H9 (cell line): ENCODE results near the gene DCUN1D2. TPM values are rescaled to one million over a fixed set of nuclear protein-coding genes. Genes with fewer than 3 reads are reported as not detected.

Experiments
- DNase-seq: peaks from one replicate; pipeline ENCODE4 v3.0.0-alpha.2; 2017
- H2AFZ ChIP-seq: one replicate; pipeline ENCODE4 v1.6.1; 2013; ENCODE audit warnings: mild to moderate bottlenecking, low read length, control low read depth, moderate library complexity
- H2AK5ac ChIP-seq: 2 replicates; pipeline ENCODE4 v1.6.1; 2013; ENCODE audit warnings: low read length, control low read depth, mixed read lengths; ENCODE audit not compliant: insufficient read length
- H2BK120ac ChIP-seq: one replicate; pipeline ENCODE4 v1.6.1; 2013; ENCODE audit warnings: low read depth, mild to moderate bottlenecking, low read length, control low read depth, inconsistent platforms; ENCODE audit not compliant: poor library complexity, severe bottlenecking
- H2BK12ac ChIP-seq: 2 replicates; pipeline ENCODE4 v1.6.1; 2013; ENCODE audit warnings: low read length, control low read depth, mixed read lengths, low read depth; ENCODE audit not compliant: insufficient read length
- H2BK15ac ChIP-seq: 2 replicates; pipeline ENCODE4 v1.6.1; 2013; ENCODE audit warnings: low read depth, low read length, control low read depth
- H2BK20ac ChIP-seq: one replicate; pipeline ENCODE4 v1.6.1; 2013; ENCODE audit warnings: low read depth, mild to moderate bottlenecking, low read length, control low read depth, inconsistent platforms; ENCODE audit not compliant: poor library complexity, severe bottlenecking
- H2BK5ac ChIP-seq: 2 replicates; pipeline ENCODE4 v1.6.1; 2013; ENCODE audit warnings: low read length, control low read depth, mixed read lengths; ENCODE audit not compliant: insufficient read length
- H3K14ac ChIP-seq: 2 replicates; pipeline ENCODE4 v1.6.1; 2013; ENCODE audit warnings: low read length, control low read depth; ENCODE audit not compliant: insufficient read depth
- H3K18ac ChIP-seq: 2 replicates; pipeline ENCODE4 v1.6.1; 2013; ENCODE audit warnings: low read depth, mild to moderate bottlenecking, mixed read lengths, low read length, control low read depth; ENCODE audit not compliant: insufficient read length
- H3K23ac ChIP-seq: 2 replicates; pipeline ENCODE4 v1.6.1; 2013; ENCODE audit warnings: low read length, control low read depth, mixed read lengths, low read depth; ENCODE audit not compliant: insufficient read length
- H3K23me2 ChIP-seq: 2 replicates; pipeline ENCODE4 v1.6.1; 2013; ENCODE audit warnings: low read depth, mild to moderate bottlenecking, mixed read lengths, low read length, control low read depth; ENCODE audit not compliant: insufficient read length, poor library complexity, severe bottlenecking
- H3K27ac ChIP-seq: 2 replicates; pipeline ENCODE4 v1.5.1; 2013; ENCODE audit warnings: low read length, control low read depth, mixed read lengths, low read depth; ENCODE audit not compliant: insufficient read length
- H3K27me3 ChIP-seq: 2 replicates; pipeline ENCODE4 v1.6.1; 2013; ENCODE audit warnings: low read length, control low read depth, inconsistent platforms; ENCODE audit not compliant: insufficient read depth
- H3K4ac ChIP-seq: 2 replicates; pipeline ENCODE4 v1.6.1; 2013; ENCODE audit warnings: low read depth, mild to moderate bottlenecking, control low read depth, inconsistent platforms, low read length, moderate library complexity
- H3K4me1 ChIP-seq: 2 replicates; pipeline ENCODE4 v1.6.1; 2013; ENCODE audit warnings: low read length, control low read depth, inconsistent platforms; ENCODE audit not compliant: insufficient read depth
- H3K4me2 ChIP-seq: 2 replicates; pipeline ENCODE4 v1.6.1; 2013; ENCODE audit warnings: low read length, control low read depth, mixed read lengths; ENCODE audit not compliant: insufficient read length, insufficient read depth
- H3K56ac ChIP-seq: 2 replicates; pipeline ENCODE4 v1.6.1; 2013; ENCODE audit warnings: low read depth, mild to moderate bottlenecking, mixed read lengths, low read length, control low read depth; ENCODE audit not compliant: insufficient read length
- H3K79me1 ChIP-seq: 2 replicates; pipeline ENCODE4 v1.6.1; 2013; ENCODE audit warnings: low read depth, mild to moderate bottlenecking, moderate library complexity, low read length, control low read depth, inconsistent platforms; ENCODE audit not compliant: insufficient read depth, poor library complexity, severe bottlenecking
- H3K79me2 ChIP-seq: 2 replicates; pipeline ENCODE4 v1.6.1; 2013; ENCODE audit warnings: low read length, control low read depth, inconsistent platforms; ENCODE audit not compliant: insufficient read depth
- H3K9ac ChIP-seq: 2 replicates; pipeline ENCODE4 v1.6.1; 2013; ENCODE audit warnings: low read length, control low read depth, mixed read lengths; ENCODE audit not compliant: insufficient read length; ENCODE audit errors: extremely low read depth
- H3K9me3 ChIP-seq: one replicate; pipeline ENCODE4 v1.6.1; 2013; ENCODE audit warnings: low read depth, low read length, inconsistent platforms; ENCODE audit not compliant: control insufficient read depth
- H3T11ph ChIP-seq: one replicate; pipeline ENCODE4 v1.6.1; 2013; ENCODE audit warnings: mild to moderate bottlenecking, low read length, control low read depth, inconsistent platforms
- H4K20me1 ChIP-seq: one replicate; pipeline ENCODE4 v1.6.1; 2013; ENCODE audit not compliant: control insufficient read depth, insufficient read length, insufficient read depth
- H4K5ac ChIP-seq: 2 replicates; pipeline ENCODE4 v1.6.1; 2013; ENCODE audit warnings: low read depth, mild to moderate bottlenecking, mixed read lengths, low read length, control low read depth; ENCODE audit not compliant: insufficient read length
- H4K8ac ChIP-seq: replicated peaks from 2 replicates; pipeline ENCODE4 v1.6.1; 2013; ENCODE audit warnings: low read length, control low read depth, mixed read lengths, low read depth; ENCODE audit not compliant: insufficient read length
- H4K91ac ChIP-seq: 2 replicates; pipeline ENCODE4 v1.6.1; 2013; ENCODE audit warnings: low read depth, mild to moderate bottlenecking, moderate library complexity, mixed read lengths, low read length, control low read depth; ENCODE audit not compliant: insufficient read length
- H3K27ac Mint-ChIP-seq, 3 experiments: 2 replicates in 2 of 3; 3 replicates in 1 of 3; pipeline ENCODE4 v1.8.0; 2020 to 2021; ENCODE audit warnings: mixed read lengths in 3 of 3, mild to moderate bottlenecking in 1 of 3, moderate library complexity in 1 of 3
- H3K27me3 Mint-ChIP-seq: 2 replicates; pipeline ENCODE4 v1.8.0; 2021; ENCODE audit warnings: low read depth, mild to moderate bottlenecking, moderate library complexity, mixed read lengths
- H3K36me3 Mint-ChIP-seq, 3 experiments: 2 replicates in 2 of 3; 3 replicates in 1 of 3; pipeline ENCODE4 v1.8.0; 2020 to 2021; ENCODE audit warnings: low read depth in 3 of 3, mixed read lengths in 3 of 3; ENCODE audit not compliant: insufficient read depth in 1 of 3
- H3K4me1 Mint-ChIP-seq, 2 experiments: 2 replicates each; pipeline ENCODE4 v1.8.0; 2020; ENCODE audit warnings: mixed read lengths in 2 of 2
- H3K4me3 Mint-ChIP-seq, 2 experiments: 2 replicates in 1 of 2; 3 replicates in 1 of 2; pipeline ENCODE4 v1.8.0; 2020 to 2021; ENCODE audit warnings: mild to moderate bottlenecking in 2 of 2, mixed read lengths in 2 of 2, moderate library complexity in 1 of 2
- H3K9me3 Mint-ChIP-seq, 2 experiments: 2 replicates in 1 of 2; 3 replicates in 1 of 2; pipeline ENCODE4 v1.8.0; 2020; ENCODE audit warnings: mild to moderate bottlenecking in 2 of 2, mixed read lengths in 2 of 2, moderate library complexity in 1 of 2
- CTCF ChIP-seq: fragments of 200-600 bp; sonication (generic); conservative IDR thresholded peaks from 3 replicates; pipeline ENCODE4 v1.8.0; 2021; ENCODE audit warnings: antibody characterized with exemption, mild to moderate bottlenecking
- WGBS: extraction: QIAGEN DNeasy Blood & Tissue Kit; methylation state at CpG from one replicate; pipeline ENCODE4 v1.1.7; 2013; ENCODE audit warnings: missing lambda C conversion rate, low lambda C conversion rate, mixed read lengths; ENCODE audit not compliant: insufficient read length; ENCODE audit errors: extremely low coverage; 5-methylcytosine and 5-hydroxymethylcytosine counted together
- total RNA-seq: library from RNA; stranded (reverse); gene quantifications from 2 replicates; pipeline ENCODE4 v1.2.1, GENCODE V29; 2021

Gene DCUN1D2
- total RNA-seq, 1 experiment from 2014 or later = 36.8 TPM

- Histone ChIP-seq H4K91ac (no peak overlapping the region), H2BK20ac (no peak overlapping the region), H3K27me3 (no peaks in the 10 kb centered on the region), H3K79me2 (peaks cover 27% of the 10 kb centered on the region; the same call in 1 of the 2 replicates), H2AK5ac (no peak overlapping the region), H2BK5ac (no peak overlapping the region), H3K23me2 (peaks cover 23% of the 10 kb centered on the region), H3K23ac (no peak overlapping the region), H3K18ac (no peak overlapping the region), H3K4me2 (peak overlapping the region; percentile 66), H2AFZ (no peak overlapping the region), H2BK12ac (no peak overlapping the region), H3K27ac (no peak overlapping the region), H3K14ac (peak overlapping the region; percentile 16; the same call in 1 of the 2 replicates), H3K9ac (peak overlapping the region; percentile 46), H4K5ac (no peak overlapping the region), H3K79me1 (no peaks in the 10 kb centered on the region), H2BK15ac (no peak overlapping the region), H2BK120ac (no peak overlapping the region), H3K4me1 (peaks cover 6% of the 10 kb centered on the region; the same call in 1 of the 2 replicates), H3K4ac (no peak overlapping the region), H3T11ph (no peak overlapping the region), H4K8ac (no peak overlapping the region), H3K56ac (no peak overlapping the region), H3K9me3 (no peaks in the 10 kb centered on the region), H4K20me1 (no peaks in the 10 kb centered on the region)
- H3K4me1 Mint-ChIP-seq = peaks cover 74 to 76% of the 10 kb centered on the region in 2 experiments
- H3K27me3 Mint-ChIP-seq = no peaks in the 10 kb centered on the region
- no CpG with 5 or more reads among the region's 22 CpGs for WGBS
- no peak for TF ChIP-seq CTCF
- peaks cover 0 to 2% of the 10 kb centered on the region in 2 experiments; a peak in 3 of 5 replicates for H3K9me3 Mint-ChIP-seq
- no peak overlapping the region; a peak in 1 of 7 replicates for H3K27ac Mint-ChIP-seq
- H3K4me3 Mint-ChIP-seq = peak overlapping the region; percentile 89 to 90
- H3K36me3 Mint-ChIP-seq = peaks cover 4 to 35% (median 28%) of the 10 kb centered on the region in 3 experiments; a peak in 6 of 7 replicates
- DNase-seq = no peak
Observed at GRCh38 chr13:113491418-113491883, 940 bp upstream of the DCUN1D2 start.
